NCI-H146 (cell line): ENCODE data around the gene HS3ST1.

ENCODE experiments used
- DNase-seq: peaks from one replicate; lab custom pipeline; 2025; lab: John Stamatoyannopoulos, UW

Gene HS3ST1

GRCh38 chr4:11399461-11399971 is 29.2 kb downstream of the HS3ST1 start:
- no peak for DNase-seq

- DNase-seq: no peak
Measured at GRCh38 chr4:11397819-11398610, 30.7 kb downstream of the HS3ST1 start.

DNA sequence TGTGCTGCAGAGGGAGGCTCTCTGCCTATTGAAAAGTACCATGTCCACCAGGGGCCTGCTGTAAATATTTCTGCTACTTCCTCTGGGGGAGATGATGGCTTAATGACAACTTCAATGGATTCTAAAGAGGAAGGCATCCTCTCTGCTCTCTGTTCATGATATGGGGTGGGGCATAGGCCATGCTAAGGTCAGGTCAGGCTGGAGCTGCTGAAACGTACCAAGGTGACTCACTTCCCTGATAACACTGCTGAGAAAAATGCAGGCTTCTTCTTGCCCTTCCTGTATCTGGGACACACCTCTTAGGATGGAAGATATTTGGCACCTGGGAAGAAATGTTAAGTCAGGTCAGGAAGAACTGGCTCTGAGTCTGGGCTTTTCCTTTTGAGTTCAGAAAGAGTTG is 31.5 kb downstream of the HS3ST1 start:
- no peak for DNase-seq

DNA sequence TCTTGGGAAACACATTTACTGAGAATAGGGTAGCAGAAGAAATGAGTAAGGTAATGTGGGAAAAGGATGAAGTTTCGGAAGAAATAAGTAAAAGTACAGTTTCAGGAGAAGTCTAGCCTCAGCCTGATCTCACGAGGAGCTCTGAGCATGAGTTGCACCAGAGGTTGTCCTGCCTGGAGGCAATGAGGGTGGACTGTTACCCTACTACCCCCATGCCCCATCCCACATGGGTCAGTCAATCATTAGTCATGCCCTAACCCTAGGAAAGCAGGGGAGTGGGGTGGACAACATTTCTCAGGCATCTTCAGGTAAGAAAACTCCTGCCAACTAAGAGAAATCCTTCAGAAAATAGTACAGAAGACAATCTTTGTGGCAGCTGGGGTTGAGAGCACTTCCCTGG is 35.1 kb downstream of the HS3ST1 start:
- DNase-seq: no peak

DNA sequence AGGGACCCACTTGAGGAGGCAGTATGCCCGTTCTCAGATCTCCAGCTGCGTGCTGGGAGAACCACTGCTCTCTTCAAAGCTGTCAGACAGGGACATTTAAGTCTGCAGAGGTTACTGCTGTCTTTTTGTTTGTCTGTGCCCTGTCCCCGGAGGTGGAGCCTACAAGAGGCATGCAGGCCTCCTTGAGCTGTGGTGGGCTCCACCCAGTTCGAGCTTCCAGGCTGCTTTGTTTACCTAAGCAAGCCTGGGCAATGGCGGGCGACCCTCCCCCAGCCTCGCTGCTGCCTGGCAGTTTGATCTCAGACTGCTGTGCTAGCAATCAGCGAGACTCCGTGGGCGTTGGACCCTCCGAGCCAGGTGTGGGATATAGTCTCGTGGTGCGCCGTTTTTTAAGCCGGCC is 44.6 kb downstream of the HS3ST1 start:
- peak; percentile 29 for DNase-seq

GRCh38 chr4:11376571-11376970 is 52.1 kb downstream of the HS3ST1 start:
- DNase-seq: peak; percentile 56

DNA sequence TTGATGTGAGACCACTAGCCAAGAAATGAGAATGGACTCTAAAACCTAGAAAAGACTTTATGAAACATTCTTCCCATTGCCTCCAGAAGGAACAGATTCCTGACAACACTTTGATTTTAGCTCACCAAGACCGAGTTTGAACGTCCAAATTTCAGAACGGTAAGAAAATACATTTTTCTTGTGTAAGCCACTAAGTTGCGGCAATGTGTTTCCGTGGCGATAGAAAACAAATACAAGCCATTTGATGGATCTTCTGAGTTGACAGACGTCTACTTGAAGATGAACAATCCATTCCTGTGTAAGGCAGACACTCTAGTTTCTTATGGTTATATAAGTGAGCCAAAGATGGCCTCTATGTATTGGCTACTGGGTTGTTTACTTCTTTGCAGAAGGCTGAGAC is 52.5 kb downstream of the HS3ST1 start:
- DNase-seq: no peak

DNA sequence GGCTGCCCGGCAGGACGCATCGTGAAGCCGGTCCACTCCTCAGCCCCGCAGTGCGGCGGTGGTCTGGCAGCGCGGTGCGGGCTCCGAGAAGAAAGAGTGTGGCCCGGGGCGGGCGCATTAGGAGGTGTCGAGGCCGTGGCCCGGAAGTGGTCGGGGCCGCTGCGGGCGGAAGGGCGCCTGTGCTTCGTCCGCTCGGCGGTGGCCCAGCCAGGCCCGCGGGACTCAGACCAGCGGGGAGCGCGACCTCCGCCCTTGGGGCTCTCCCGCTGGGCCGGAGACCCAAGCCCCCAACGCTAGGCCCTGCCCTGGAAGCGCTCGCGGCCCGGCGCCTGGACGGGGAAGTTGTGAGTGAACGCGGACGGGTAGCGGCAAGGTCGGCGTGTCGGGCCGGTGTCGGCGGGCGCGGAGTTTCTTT is 60.0 kb downstream of the HS3ST1 start:
- DNase-seq: no peak

DNA sequence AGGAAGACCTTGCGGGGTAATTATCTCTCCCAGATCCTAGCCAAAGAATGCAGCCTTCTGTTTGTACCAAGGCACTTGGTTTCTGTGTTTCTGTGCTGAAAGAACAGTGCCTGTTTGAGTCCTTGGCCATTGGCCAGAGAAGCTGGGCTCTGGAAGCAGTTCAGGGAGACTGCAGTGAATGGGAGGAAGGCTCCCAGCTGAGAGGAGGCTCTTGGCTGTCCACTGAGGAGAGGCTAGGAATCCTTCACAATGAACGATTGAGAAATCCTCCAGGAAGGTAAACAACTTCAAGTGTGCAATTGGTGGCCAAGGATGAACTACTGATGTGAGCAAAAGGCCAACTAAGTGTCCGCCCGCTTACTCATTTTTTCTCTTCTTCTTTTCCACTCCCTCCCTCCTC is 61.3 kb downstream of the HS3ST1 start:
- DNase-seq: peak; percentile 37

DNA sequence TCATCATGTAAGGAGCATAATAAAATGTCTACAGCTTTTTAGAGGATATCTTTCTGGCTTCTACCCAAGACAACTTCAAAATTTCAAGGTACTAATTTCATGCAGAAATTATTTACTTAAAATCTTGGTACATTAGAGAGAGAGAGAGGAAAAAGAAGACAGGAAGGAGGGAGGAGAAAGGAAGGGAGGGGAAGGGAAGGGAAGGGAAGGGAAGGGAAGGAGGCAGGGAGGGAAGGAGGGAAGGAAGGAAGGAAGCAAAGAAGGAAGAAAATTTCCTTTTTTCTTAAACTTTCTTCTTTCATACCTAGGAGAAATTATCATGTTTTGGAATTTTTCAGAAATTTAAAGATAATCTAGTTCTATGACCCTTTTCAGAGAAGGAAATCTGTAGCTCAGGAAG is 61.8 kb downstream of the HS3ST1 start:
- no peak for DNase-seq

- no peak for DNase-seq
Measured at GRCh38 chr4:11365039-11365438, 63.7 kb downstream of the HS3ST1 start.

DNA sequence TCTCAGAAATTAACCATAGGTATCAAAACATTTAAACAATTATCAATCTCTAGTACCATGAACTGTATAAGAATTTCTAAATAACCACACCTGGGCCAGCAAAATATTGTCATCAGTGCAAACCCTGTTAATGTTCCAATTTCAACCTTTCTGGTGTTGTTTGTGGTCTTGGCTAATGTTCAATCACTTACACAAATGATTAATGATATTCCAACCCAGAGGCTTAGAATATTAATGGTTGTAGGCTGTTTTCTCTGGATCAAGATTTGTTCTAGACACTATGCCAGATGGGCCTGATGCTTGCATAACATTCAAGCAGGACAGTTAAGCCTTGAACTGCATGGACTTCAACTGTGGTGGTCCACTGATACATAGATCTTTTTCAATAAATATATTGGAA is 69.1 kb downstream of the HS3ST1 start:
- DNase-seq: no peak

DNA sequence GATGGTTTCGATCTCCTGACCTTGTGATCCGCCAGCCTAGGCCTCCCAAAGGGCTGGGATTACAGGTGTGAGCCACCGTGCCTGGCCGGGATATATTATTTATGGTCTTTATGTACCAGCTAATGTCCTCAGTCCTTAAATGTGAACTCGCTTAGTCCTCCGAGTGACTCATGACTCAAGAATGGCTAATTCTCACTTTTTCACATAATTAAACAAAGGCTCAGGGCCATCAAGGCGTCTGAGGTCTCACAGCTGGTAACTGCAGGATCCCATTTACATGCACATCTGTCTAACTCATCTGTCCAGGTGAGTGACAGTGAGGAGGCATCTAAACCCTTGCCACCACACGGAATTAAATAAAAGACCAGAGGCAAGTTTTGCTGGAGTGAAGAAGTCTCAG is 73.5 kb downstream of the HS3ST1 start:
- no peak for DNase-seq

DNA sequence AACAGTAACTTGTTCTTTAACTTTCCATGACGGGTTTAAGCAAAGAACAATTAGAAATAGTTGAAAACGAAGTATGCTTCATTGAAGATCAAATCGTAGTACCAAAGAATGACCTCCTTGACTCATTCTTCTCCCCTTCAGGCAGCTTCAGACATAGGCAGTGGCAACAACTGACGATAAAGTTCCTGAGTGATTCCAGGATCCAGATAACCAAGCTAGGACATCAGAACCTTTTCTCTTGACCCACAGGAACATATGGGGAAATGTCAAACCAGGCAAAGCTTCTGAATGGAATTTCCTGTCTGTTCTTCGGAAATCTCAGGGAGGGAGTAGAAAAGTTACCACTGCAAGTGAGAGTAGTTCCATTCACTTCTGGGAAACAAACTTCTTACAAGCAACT is 74.2 kb downstream of the HS3ST1 start:
- DNase-seq: no peak

GRCh38 chr4:11348449-11349088 is 80.1 kb downstream of the HS3ST1 start:
- no peak for DNase-seq

GRCh38 chr4:11344916-11345315 is 83.8 kb downstream of the HS3ST1 start:
- DNase-seq: no peak

- no peak for DNase-seq
Measured at GRCh38 chr4:11343536-11343935, 85.2 kb downstream of the HS3ST1 start.
